OCI-LY1 (cell line): Measurements from ENCODE around the gene ZNF474.

Experiments used
- EZH2 ChIP-seq: fragments of 200-600 bp; sonication (generic), shearing (Covaris generic); IDR thresholded peaks from 2 replicates; pipeline ENCODE4 v1.8.0; 2017; ENCODE audit warnings: borderline replicate concordance, mixed run types, mild to moderate bottlenecking, antibody characterized with exemption, low read length, moderate library complexity, mixed read lengths
- TF ChIP-seq, protein P1 (sequence below): fragments of 200-600 bp; sonication (generic), shearing (Covaris generic); IDR thresholded peaks from 2 replicates; pipeline ENCODE4 v1.5.1; 2017; ENCODE audit warnings: mild to moderate bottlenecking, antibody characterized with exemption, low read length, moderate library complexity, mixed read lengths

DNA sequence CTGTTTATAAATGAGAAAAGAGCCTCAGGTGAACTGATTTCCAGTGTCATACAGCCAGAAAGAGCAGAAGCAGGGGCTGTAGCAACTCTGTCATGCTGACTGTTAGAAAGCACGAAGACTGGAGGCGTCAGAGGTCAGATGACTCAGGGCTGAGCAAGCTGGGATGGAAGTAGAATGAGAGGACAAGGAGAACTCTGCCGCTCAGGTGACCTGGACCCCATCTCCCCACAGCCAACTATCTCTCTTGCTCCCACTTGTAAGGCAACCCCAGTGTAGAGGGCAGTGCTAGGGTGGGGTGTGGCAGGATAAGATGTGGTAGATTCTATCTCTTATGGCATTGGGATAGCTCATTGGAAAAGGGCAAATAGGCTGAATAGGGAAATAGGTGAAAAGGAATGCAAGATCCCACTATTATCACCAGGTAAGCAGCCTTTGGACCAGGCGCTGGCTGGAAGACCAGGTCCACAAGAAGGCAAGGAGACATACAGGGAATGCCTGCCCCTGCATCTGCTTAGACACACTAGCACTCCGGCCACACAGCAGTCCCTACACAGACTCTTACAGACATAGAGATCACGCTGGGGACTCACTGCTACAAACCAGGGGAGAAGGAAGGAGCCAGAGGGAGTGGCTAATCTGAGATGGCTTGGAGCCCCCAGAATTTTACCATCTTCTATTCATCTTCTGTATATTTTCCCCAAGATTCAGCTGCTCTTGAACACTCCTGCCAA lies 30.1 kb upstream of the ZNF474 start:
- TF ChIP-seq, protein P1, sequence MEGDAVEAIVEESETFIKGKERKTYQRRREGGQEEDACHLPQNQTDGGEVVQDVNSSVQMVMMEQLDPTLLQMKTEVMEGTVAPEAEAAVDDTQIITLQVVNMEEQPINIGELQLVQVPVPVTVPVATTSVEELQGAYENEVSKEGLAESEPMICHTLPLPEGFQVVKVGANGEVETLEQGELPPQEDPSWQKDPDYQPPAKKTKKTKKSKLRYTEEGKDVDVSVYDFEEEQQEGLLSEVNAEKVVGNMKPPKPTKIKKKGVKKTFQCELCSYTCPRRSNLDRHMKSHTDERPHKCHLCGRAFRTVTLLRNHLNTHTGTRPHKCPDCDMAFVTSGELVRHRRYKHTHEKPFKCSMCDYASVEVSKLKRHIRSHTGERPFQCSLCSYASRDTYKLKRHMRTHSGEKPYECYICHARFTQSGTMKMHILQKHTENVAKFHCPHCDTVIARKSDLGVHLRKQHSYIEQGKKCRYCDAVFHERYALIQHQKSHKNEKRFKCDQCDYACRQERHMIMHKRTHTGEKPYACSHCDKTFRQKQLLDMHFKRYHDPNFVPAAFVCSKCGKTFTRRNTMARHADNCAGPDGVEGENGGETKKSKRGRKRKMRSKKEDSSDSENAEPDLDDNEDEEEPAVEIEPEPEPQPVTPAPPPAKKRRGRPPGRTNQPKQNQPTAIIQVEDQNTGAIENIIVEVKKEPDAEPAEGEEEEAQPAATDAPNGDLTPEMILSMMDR: no peak
- no peak for TF ChIP-seq EZH2
